HEK293 (cell line): ENCODE measurements around the gene IBTK.

ENCODE experiments used
- CTCF ChIA-PET: fragments of 350-600 bp; formaldehyde crosslinking; extraction: SDS; loops from one replicate; lab custom pipeline; 2021; ENCODE audit warnings: antibody characterized with exemption; lab: Yijun Ruan, JAX
- POLR2A ChIA-PET: fragments of 300-600 bp; formaldehyde crosslinking; extraction: SDS; loops from one replicate; lab custom pipeline; 2020; ENCODE audit warnings: antibody characterized with exemption, inconsistent platforms; lab: Yijun Ruan, JAX
- H3K27ac ChIP-seq: fragments of 200-500 bp; sonication (Bioruptor generic); 2 replicates; pipeline ENCODE4 v1.5.1; 2014; ENCODE audit warnings: low read depth, low read length, control low read depth, inconsistent platforms; ENCODE audit errors: extremely low read depth
- H3K36me3 ChIP-seq, 2 experiments: fragments of 200-500 bp in 1 of 2; sonication (Bioruptor generic) in 1 of 2; 1 replicate in 1 of 2; 2 replicates in 1 of 2; pipeline ENCODE4 v1.5.1; 2014 to 2017; ENCODE audit warnings: inconsistent platforms in 2 of 2, low read length in 2 of 2; ENCODE audit not compliant: control insufficient read depth in 2 of 2, insufficient read depth in 1 of 2
- H3K4me1 ChIP-seq: fragments of 200-500 bp; sonication (Bioruptor generic); 2 replicates; pipeline ENCODE4 v1.5.1; 2014; ENCODE audit warnings: mild to moderate bottlenecking, low read length, inconsistent platforms; ENCODE audit not compliant: control insufficient read depth, insufficient read depth
- H3K4me3 ChIP-seq: 2 replicates; pipeline ENCODE4 v1.5.1; 2011; ENCODE audit warnings: low read depth, mild to moderate bottlenecking, control low read depth, low read length, moderate library complexity
- H3K9me3 ChIP-seq: fragments of 200-500 bp; sonication (Bioruptor generic); 2 replicates; pipeline ENCODE4 v1.5.1; 2014; ENCODE audit warnings: low read depth, low read length, inconsistent platforms; ENCODE audit not compliant: control insufficient read depth, insufficient read depth
- AEBP2 ChIP-seq: fragments of 450-650 bp; formaldehyde crosslinking; IDR thresholded peaks from 2 replicates; pipeline ENCODE4 v1.5.1; 2016; ENCODE audit warnings: missing biosample characterization, missing genetic modification characterization, borderline replicate concordance
- BCL11A ChIP-seq: fragments of 450-650 bp; formaldehyde crosslinking; IDR thresholded peaks from 2 replicates; pipeline ENCODE4 v1.5.1; 2016; ENCODE audit warnings: low read depth, missing biosample characterization, missing genetic modification characterization
- IKZF3 ChIP-seq: fragments of 450-650 bp; IDR thresholded peaks from 2 replicates; pipeline ENCODE4 v1.5.0; 2018; ENCODE audit warnings: missing biosample characterization, mild to moderate bottlenecking, missing genetic modification characterization, moderate library complexity
- KLF10 ChIP-seq: fragments of 450-650 bp; IDR thresholded peaks from 2 replicates; pipeline ENCODE4 v1.5.1; 2018; ENCODE audit warnings: missing biosample characterization, mild to moderate bottlenecking, missing genetic modification characterization
- KLF9 ChIP-seq: fragments of 450-650 bp; formaldehyde crosslinking; IDR thresholded peaks from 2 replicates; pipeline ENCODE4 v1.5.1; 2016; ENCODE audit warnings: missing biosample characterization, missing genetic modification characterization, low read depth
- PRDM1 ChIP-seq: fragments of 450-650 bp; formaldehyde crosslinking; IDR thresholded peaks from 2 replicates; pipeline ENCODE4; 2016; ENCODE audit warnings: missing biosample characterization, missing genetic modification characterization
- SALL2 ChIP-seq: fragments of 450-650 bp; formaldehyde crosslinking; IDR thresholded peaks from 2 replicates; pipeline ENCODE4 v1.5.0; 2017; ENCODE audit warnings: missing biosample characterization, mild to moderate bottlenecking, missing genetic modification characterization, borderline replicate concordance
- SP2 ChIP-seq: fragments of 450-650 bp; formaldehyde crosslinking; IDR thresholded peaks from 2 replicates; pipeline ENCODE4 v1.5.1; 2016; ENCODE audit warnings: missing biosample characterization, missing genetic modification characterization
- TCF7L2 ChIP-seq: IDR thresholded peaks from 2 replicates; pipeline ENCODE4 v1.6.1; 2011; ENCODE audit warnings: low read depth, mild to moderate bottlenecking, inconsistent platforms, low read length, moderate library complexity, borderline replicate concordance
- WT1 ChIP-seq: fragments of 450-650 bp; formaldehyde crosslinking; IDR thresholded peaks from 2 replicates; pipeline ENCODE4 v1.5.1; 2016; ENCODE audit warnings: missing biosample characterization, missing genetic modification characterization
- YY2 ChIP-seq: fragments of 450-650 bp; formaldehyde crosslinking; IDR thresholded peaks from 2 replicates; pipeline ENCODE4 v1.5.1; 2016; ENCODE audit warnings: missing biosample characterization, missing genetic modification characterization
- ZBTB8A ChIP-seq: fragments of 450-650 bp; formaldehyde crosslinking; IDR thresholded peaks from 2 replicates; pipeline ENCODE4 v1.5.1; 2016; ENCODE audit warnings: missing biosample characterization, missing genetic modification characterization
- ZFP69B ChIP-seq: fragments of 450-650 bp; formaldehyde crosslinking; IDR thresholded peaks from 2 replicates; pipeline ENCODE4 v1.5.1; 2016; ENCODE audit warnings: missing biosample characterization, missing genetic modification characterization
- ZIC2 ChIP-seq: fragments of 450-650 bp; formaldehyde crosslinking; IDR thresholded peaks from 2 replicates; pipeline ENCODE4 v1.5.1; 2016; ENCODE audit warnings: missing biosample characterization, missing genetic modification characterization
- ZNF16 ChIP-seq: fragments of 450-650 bp; formaldehyde crosslinking; IDR thresholded peaks from 2 replicates; pipeline ENCODE4 v1.5.1; 2016; ENCODE audit warnings: low read depth, missing biosample characterization, missing genetic modification characterization
- ZNF26 ChIP-seq: fragments of 450-650 bp; formaldehyde crosslinking; IDR thresholded peaks from 2 replicates; pipeline ENCODE4 v1.5.1; 2016; ENCODE audit warnings: missing biosample characterization, missing genetic modification characterization
- ZNF311 ChIP-seq: fragments of 450-650 bp; formaldehyde crosslinking; IDR thresholded peaks from 2 replicates; pipeline ENCODE4 v1.5.1; 2017; ENCODE audit warnings: missing biosample characterization, missing genetic modification characterization, borderline replicate concordance
- ZNF416 ChIP-seq: fragments of 450-650 bp; formaldehyde crosslinking; IDR thresholded peaks from 2 replicates; pipeline ENCODE4 v1.5.1; 2016; ENCODE audit warnings: missing biosample characterization, missing genetic modification characterization
- ZNF423 ChIP-seq: fragments of 450-650 bp; formaldehyde crosslinking; IDR thresholded peaks from 2 replicates; pipeline ENCODE4 v1.5.1; 2016; ENCODE audit warnings: missing biosample characterization, missing genetic modification characterization
- ZNF426 ChIP-seq: fragments of 450-650 bp; formaldehyde crosslinking; IDR thresholded peaks from 2 replicates; pipeline ENCODE4 v1.5.1; 2017; ENCODE audit warnings: missing biosample characterization, missing genetic modification characterization, mild to moderate bottlenecking, inconsistent platforms, moderate library complexity
- ZNF510 ChIP-seq: fragments of 450-650 bp; formaldehyde crosslinking; IDR thresholded peaks from 2 replicates; pipeline ENCODE4 v1.5.1; 2018; ENCODE audit warnings: mild to moderate bottlenecking, missing genetic modification characterization, missing biosample characterization; ENCODE audit not compliant: insufficient replicate concordance
- ZNF549 ChIP-seq: fragments of 450-650 bp; IDR thresholded peaks from 2 replicates; pipeline ENCODE4 v1.5.1; 2018; ENCODE audit warnings: missing biosample characterization, missing genetic modification characterization, mild to moderate bottlenecking, inconsistent platforms, moderate library complexity
- ZNF555 ChIP-seq: fragments of 450-650 bp; formaldehyde crosslinking; conservative IDR thresholded peaks from 2 replicates; pipeline ENCODE4 v1.5.1; 2017; ENCODE audit warnings: missing biosample characterization, mild to moderate bottlenecking, missing genetic modification characterization, inconsistent platforms
- ZNF692 ChIP-seq: fragments of 450-650 bp; formaldehyde crosslinking; IDR thresholded peaks from 2 replicates; pipeline ENCODE4 v1.5.1; 2016; ENCODE audit warnings: missing biosample characterization, missing genetic modification characterization
- ZNF76 ChIP-seq: fragments of 450-650 bp; formaldehyde crosslinking; IDR thresholded peaks from 2 replicates; pipeline ENCODE4; 2016; ENCODE audit warnings: low read depth, missing biosample characterization, missing genetic modification characterization, borderline replicate concordance
- ZNF768 ChIP-seq: fragments of 450-650 bp; formaldehyde crosslinking; IDR thresholded peaks from 2 replicates; pipeline ENCODE4 v1.5.1; 2018; ENCODE audit warnings: missing biosample characterization, mild to moderate bottlenecking, missing genetic modification characterization
- ZNF830 ChIP-seq: fragments of 450-650 bp; IDR thresholded peaks from 2 replicates; pipeline ENCODE4 v1.5.0; 2018; ENCODE audit warnings: missing biosample characterization, missing genetic modification characterization, low read depth, mild to moderate bottlenecking, moderate library complexity
- ZNF837 ChIP-seq: fragments of 450-650 bp; formaldehyde crosslinking; IDR thresholded peaks from 2 replicates; pipeline ENCODE4 v1.5.1; 2016; ENCODE audit warnings: missing biosample characterization, missing genetic modification characterization
- ZSCAN16 ChIP-seq: fragments of 450-650 bp; formaldehyde crosslinking; IDR thresholded peaks from 2 replicates; pipeline ENCODE4 v1.5.1; 2016; ENCODE audit warnings: missing biosample characterization, missing genetic modification characterization
- ZSCAN4 ChIP-seq: fragments of 450-650 bp; formaldehyde crosslinking; IDR thresholded peaks from 2 replicates; pipeline ENCODE4 v1.5.1; 2017; ENCODE audit warnings: missing biosample characterization, missing genetic modification characterization

IBTK gene

GRCh38 chr6:82144852-82145340 is 102.6 kb downstream of the IBTK start (continued):
- TF ChIP-seq PRDM1 (tag by site-specific recombination) (no peak), ZNF830 (tag by site-specific recombination) (no peak), AEBP2 (tag by site-specific recombination) (no peak), WT1 (tag by site-specific recombination) (peak; percentile 49; the same call in 1 of the 2 replicates), ZNF510 (tag by site-specific recombination) (no peak), KLF9 (tag by site-specific recombination) (peak; percentile 45; the same call in 1 of the 2 replicates), ZIC2 (tag by site-specific recombination) (no peak), ZNF692 (tag by site-specific recombination) (0 out of 2 replicates have a peak, but pooled peaks have one; percentile 41), KLF10 (tag by site-specific recombination) (0 out of 2 replicates have a peak, but pooled peaks have one; percentile 31), TCF7L2 (no peak), ZNF76 (no peak), ZFP69B (no peak), ZNF837 (tag by site-specific recombination) (no peak), ZNF26 (tag by site-specific recombination) (no peak; the same call in 1 of the 2 replicates), ZNF426 (no peak)

GRCh38 chr6:82144007-82144851 is 103.3 kb downstream of the IBTK start:
- no peaks in the 10 kb centered on the region for H3K9me3 ChIP-seq
- H3K4me3 ChIP-seq, result no peak overlapping the region
- H3K36me3 ChIP-seq, result no peaks in the 10 kb centered on the region
- ChIA-PET POLR2A (interaction anchor here (0.8 to 1.4 kb wide), 3 partner anchors 214 to 921 kb away, joined by 3 read pairs; partner anchors contain the start of gene UBE3D), CTCF (interaction anchor here (0.8 kb wide), 1 partner anchor 15 kb away, joined by 3 read pairs; no protein-coding TSS in a partner anchor)
- H3K27ac ChIP-seq, result 0 out of 2 replicates have a peak overlapping the region, but pooled peaks have one; percentile 8
- peaks cover 5% of the 10 kb centered on the region; the same call in 1 of the 2 replicates for H3K4me1 ChIP-seq
- TF ChIP-seq ZSCAN4 (tag by site-specific recombination) (no peak), IKZF3 (tag by site-specific recombination) (peak; percentile 68; the same call in 1 of the 2 replicates), ZNF837 (tag by site-specific recombination) (no peak), ZNF555 (tag by site-specific recombination) (no peak), ZNF16 (no peak), BCL11A (tag by site-specific recombination) (peak; percentile 69; the same call in 1 of the 2 replicates), ZNF549 (tag by site-specific recombination) (no peak), SP2 (tag by site-specific recombination) (0 out of 2 replicates have a peak, but pooled peaks have one; percentile 11), ZNF768 (tag by site-specific recombination) (no peak), ZBTB8A (peak; percentile 17; the same call in 1 of the 2 replicates), SALL2 (tag by site-specific recombination) (no peak), ZNF423 (tag by site-specific recombination) (no peak), ZNF311 (tag by site-specific recombination) (no peak), YY2 (tag by site-specific recombination) (no peak), ZNF416 (tag by site-specific recombination) (no peak), ZSCAN16 (tag by site-specific recombination) (no peak)
